Hippocampal formation (tissue), 2 donors: ENCODE data around the gene ZNF148.

Experiments
- DNase-seq, 2 donors: peaks; one replicate each; lab custom pipeline; 2025; lab: John Stamatoyannopoulos, UW

The ZNF148 gene

GRCh38 chr3:125280668-125281361 is 94.3 kb downstream of the ZNF148 start:
- DNase-seq = peak; percentile 42 to 77

- DNase-seq = no peak
These were observed 97.0 kb downstream of the ZNF148 start for GRCh38 chr3:125278155-125278554.

- DNase-seq = no peak
These were observed 104.0 kb downstream of the ZNF148 start for GRCh38 chr3:125271127-125271526.

- no peak for DNase-seq
These were observed 107.7 kb downstream of the ZNF148 start for GRCh38 chr3:125267460-125267859.

- DNase-seq = no peak
These were observed 108.2 kb downstream of the ZNF148 start for GRCh38 chr3:125266971-125267370.

GRCh38 chr3:125262161-125262560 is 113.0 kb downstream of the ZNF148 start:
- no peak for DNase-seq

GRCh38 chr3:125261031-125261430 is 114.1 kb downstream of the ZNF148 start:
- DNase-seq = no peak

- DNase-seq = no peak
These were observed 115.0 kb downstream of the ZNF148 start for GRCh38 chr3:125260158-125260557.

GRCh38 chr3:125257536-125257935 is 117.6 kb downstream of the ZNF148 start:
- no peak for DNase-seq

- no peak for DNase-seq
These were observed 118.5 kb downstream of the ZNF148 start for GRCh38 chr3:125256675-125257074.

GRCh38 chr3:125250973-125251372 is 124.2 kb downstream of the ZNF148 start:
- DNase-seq = no peak

- DNase-seq = no peak
These were observed 128.9 kb downstream of the ZNF148 start for GRCh38 chr3:125246237-125246636.

GRCh38 chr3:125245521-125245920 is 129.6 kb downstream of the ZNF148 start:
- DNase-seq = no peak

- DNase-seq = no peak
These were observed 134.6 kb downstream of the ZNF148 start for GRCh38 chr3:125240496-125240895.

- no peak for DNase-seq
These were observed 135.9 kb downstream of the ZNF148 start for GRCh38 chr3:125239266-125239665.

GRCh38 chr3:125238759-125239158 is 136.4 kb downstream of the ZNF148 start:
- no peak for DNase-seq

GRCh38 chr3:125236331-125236903 is 138.7 kb downstream of the ZNF148 start:
- DNase-seq = no peak

- no peak for DNase-seq
These were observed 140.3 kb downstream of the ZNF148 start for GRCh38 chr3:125234831-125235230.

GRCh38 chr3:125232401-125232800 is 142.7 kb downstream of the ZNF148 start:
- no peak for DNase-seq

- no peak for DNase-seq
These were observed 143.2 kb downstream of the ZNF148 start for GRCh38 chr3:125231895-125232294.

GRCh38 chr3:125229707-125230106 is 145.4 kb downstream of the ZNF148 start:
- DNase-seq = no peak

- no peak for DNase-seq
These were observed 146.0 kb downstream of the ZNF148 start for GRCh38 chr3:125229168-125229567.

- no peak for DNase-seq
These were observed 153.3 kb downstream of the ZNF148 start for GRCh38 chr3:125221831-125222230.
